ENCODE results near the gene MYZAP.

DNA sequence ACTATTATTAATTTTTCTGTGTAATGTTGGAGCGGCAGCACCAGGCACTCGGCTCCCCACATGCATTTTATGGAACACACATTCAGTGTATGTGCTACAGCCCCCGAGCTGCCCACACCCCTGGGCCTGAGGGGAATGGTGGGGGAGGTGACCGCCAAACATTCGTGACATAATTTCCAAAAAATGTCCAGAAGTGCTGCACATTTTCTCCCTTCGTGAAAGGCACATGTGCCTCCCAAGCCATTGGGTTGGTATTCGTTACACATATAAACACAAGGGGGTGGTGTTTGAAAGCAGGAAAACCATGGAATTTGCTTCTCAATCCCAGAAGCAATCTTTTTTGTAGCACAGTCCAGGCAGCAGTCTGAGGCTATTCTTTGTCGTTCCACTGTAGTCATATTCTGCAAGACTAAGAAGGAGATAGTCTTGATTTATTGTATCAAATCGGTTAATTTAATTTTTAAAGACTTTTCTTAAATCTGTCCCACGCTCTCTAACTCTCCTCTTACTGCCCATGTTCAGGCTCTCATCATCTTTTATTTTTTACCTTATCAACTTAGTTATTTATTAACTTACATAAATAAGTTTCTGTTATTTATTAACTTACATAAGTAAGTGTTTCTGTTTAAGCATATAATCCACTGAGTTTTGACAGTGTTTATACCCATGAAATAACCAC, 75.6 kb downstream of the MYZAP start:
- TF ChIP-seq, protein P1, sequence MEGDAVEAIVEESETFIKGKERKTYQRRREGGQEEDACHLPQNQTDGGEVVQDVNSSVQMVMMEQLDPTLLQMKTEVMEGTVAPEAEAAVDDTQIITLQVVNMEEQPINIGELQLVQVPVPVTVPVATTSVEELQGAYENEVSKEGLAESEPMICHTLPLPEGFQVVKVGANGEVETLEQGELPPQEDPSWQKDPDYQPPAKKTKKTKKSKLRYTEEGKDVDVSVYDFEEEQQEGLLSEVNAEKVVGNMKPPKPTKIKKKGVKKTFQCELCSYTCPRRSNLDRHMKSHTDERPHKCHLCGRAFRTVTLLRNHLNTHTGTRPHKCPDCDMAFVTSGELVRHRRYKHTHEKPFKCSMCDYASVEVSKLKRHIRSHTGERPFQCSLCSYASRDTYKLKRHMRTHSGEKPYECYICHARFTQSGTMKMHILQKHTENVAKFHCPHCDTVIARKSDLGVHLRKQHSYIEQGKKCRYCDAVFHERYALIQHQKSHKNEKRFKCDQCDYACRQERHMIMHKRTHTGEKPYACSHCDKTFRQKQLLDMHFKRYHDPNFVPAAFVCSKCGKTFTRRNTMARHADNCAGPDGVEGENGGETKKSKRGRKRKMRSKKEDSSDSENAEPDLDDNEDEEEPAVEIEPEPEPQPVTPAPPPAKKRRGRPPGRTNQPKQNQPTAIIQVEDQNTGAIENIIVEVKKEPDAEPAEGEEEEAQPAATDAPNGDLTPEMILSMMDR (conservative IDR thresholded peaks at IDR 0.05), result no peak
- no peak for TF ChIP-seq EZH2 (IDR thresholded peaks at IDR 0.05; ENCODE audit: low read depth)

Data from PC-9 (cell line).